Kidney capillary endothelial cell (primary cell): ENCODE measurements around the gene PRUNE2.

Experiments used
- DNase-seq: peaks from one replicate; pipeline ENCODE4 v3.0.0-alpha.2; 2018; ENCODE audit warnings: low spot score

PRUNE2 gene

GRCh38 chr9:76620581-76620980 lies 285.3 kb downstream of the PRUNE2 start:
- DNase-seq = no peak

GRCh38 chr9:76619640-76620039 lies 286.3 kb downstream of the PRUNE2 start:
- no peak for DNase-seq

DNA sequence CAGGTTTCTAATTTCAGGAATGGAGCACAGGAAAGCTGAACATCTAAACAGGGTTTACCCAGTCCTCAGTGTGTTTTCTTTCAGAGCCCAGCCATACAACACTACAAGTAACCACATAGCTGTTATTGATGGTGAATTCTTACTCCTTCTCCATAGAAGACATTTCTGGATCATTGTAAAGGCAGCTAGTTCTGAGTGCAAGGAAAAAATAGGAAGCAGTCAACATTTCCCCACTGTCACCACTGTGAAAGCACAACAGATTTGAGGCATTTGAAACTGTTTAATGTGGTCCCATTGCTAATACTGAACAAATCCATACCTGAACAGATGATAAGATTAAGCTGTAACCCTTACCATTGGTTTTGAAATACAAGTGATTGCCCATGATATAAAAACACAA lies 286.7 kb downstream of the PRUNE2 start:
- no peak for DNase-seq

DNA sequence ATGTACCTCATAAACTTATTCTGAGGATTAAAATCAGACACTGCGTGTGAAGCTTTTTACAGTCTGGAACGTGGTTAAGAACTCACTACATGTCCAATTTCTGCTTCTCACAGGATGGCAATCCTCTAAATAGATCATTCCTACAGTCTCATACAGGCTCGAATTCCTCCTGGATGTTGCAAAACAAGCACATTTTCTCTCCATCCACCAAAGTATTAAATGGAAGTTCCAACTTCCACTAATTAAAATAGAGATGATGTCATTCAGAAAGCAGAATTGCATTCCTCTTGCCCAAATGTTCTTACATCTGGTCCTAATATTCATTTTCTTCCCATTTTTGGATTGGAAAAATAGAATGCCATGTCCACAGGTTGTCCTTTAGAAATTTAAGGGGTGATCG lies 287.2 kb downstream of the PRUNE2 start:
- no peak for DNase-seq

GRCh38 chr9:76617497-76618175 lies 288.3 kb downstream of the PRUNE2 start:
- no peak for DNase-seq

GRCh38 chr9:76616780-76617179 lies 289.1 kb downstream of the PRUNE2 start:
- no peak for DNase-seq

- DNase-seq = no peak
Observed at GRCh38 chr9:76615177-76615603, 290.7 kb downstream of the PRUNE2 start.

GRCh38 chr9:76613974-76614373 lies 291.9 kb downstream of the PRUNE2 start:
- no peak for DNase-seq

DNA sequence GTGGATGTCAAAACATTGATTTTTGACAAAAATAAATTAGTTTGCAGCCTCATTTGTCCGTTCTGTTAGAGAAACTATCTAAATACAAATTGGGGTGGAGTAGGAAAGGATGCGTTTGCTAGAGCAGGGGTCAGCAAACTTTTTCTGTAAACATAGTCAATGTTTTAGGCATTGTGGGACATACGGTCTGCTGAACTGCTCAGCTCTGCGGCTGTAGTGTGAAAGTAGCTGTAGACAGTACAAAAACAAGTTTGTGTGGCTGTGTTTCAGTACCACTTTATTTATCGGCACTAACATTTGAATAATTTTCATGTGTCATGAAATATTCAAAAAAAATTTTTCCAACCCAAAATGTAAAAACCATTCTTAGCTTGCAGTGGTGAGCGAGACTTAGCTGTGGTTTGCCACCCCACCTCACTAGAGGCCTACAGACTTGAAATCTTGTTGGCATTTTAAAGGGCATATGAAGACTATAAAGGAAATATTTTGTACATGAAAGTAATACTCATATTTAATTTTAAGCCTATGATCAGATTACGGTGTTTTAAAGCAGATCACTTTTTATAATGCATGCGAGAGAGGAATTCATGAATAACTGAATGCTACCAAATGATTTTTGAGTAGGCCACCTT lies 292.6 kb downstream of the PRUNE2 start:
- no peak for DNase-seq

GRCh38 chr9:76610011-76610352 lies 295.9 kb downstream of the PRUNE2 start:
- DNase-seq = no peak

DNA sequence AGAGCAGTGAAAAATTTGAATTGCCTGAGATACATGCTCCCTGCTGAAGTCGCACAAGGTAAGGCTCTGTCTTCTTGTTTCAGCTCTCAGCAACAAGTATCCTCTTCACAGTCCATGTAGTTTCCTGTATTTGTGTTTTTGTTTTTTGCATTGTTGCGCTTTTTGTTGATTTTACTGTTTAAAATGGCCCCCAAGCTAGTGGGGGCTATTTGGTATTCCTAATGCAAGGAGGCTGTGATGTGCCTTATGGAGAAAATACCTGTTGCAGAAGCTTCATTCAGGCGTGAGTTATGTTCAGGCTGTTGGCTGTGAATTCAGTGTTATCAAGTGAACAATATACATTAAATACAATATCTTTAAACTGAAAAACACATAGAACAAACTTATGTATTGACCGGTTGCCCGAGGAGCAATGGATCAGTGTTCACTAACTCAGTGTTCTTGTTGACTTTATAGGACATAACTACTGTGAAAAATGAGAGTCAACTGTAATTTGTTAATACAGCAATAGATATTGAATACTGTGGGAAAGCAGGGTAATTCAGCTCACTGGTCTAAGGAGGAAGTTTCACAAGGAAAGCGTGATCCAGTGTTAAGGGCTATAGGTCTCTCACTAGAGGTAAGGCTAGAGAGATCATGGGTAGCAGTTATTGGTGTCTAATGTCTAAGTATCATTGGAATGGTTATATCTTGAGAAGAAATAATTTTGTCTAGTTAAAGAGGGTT lies 296.5 kb downstream of the PRUNE2 start:
- DNase-seq = no peak

DNA sequence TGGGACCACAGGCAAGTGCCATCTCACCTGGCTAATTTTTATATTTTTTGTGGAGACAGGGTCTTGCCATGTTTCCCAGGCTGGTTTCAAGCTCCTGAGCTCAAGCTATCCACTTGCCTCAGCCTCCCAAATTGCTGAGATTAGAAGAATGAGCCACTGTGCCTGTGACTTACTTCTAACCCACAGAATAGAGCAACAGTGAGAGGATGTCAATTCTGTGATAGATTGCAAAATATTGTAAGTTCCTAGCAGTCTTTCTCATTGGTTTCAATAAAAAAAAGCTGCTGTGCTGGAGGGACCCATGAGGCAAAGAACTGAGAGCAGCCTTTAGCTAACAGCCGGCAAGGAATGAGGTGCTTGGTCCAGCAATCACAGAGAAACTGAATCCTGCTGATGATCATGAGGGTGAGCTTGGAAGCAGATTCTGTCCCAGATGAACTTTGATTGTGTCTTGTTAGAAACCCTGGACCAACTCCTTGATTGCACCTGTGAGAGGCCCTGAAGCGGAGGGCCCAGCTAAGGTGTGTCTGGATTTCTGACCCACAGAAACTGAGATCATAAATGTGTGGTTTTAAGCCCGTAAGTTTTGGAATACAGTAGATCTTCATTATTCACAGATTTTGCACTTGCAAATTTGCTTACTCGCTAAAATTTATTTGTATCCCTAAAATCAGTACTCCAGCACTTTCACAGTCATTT lies 297.2 kb downstream of the PRUNE2 start:
- DNase-seq = no peak

DNA sequence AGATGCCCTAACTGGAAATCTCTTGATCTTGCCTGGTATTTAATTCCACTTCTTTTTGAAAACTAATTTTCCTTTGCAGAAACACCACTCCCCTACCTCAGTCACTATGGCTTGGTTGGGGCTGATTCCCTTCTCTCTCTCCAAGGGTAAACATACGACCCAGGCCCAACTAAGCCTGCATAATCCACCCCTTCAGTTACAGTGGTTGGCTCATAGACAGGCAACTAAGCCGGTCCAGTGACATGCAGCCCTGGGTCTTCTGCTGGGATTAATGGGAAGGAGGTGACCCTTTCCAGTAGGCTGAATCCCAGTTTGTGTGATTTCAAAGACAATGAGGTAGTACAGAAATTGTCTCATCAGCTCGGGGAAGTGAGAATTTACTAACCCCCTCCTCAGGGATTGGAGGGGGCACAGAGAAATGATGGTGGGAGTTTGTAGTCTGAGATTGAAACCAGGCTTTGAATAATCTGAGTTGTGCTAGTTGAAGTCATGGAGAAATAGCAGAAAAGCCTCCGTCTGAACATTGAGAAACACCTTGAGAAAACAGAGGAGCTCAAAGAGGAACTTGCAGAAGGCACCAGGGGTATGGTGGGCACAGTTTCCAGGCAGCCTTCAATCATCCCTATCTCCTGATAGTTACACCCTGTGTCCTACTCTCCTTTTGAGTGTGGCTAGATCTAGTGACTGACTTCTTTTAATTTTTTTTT lies 298.0 kb downstream of the PRUNE2 start:
- DNase-seq = no peak

DNA sequence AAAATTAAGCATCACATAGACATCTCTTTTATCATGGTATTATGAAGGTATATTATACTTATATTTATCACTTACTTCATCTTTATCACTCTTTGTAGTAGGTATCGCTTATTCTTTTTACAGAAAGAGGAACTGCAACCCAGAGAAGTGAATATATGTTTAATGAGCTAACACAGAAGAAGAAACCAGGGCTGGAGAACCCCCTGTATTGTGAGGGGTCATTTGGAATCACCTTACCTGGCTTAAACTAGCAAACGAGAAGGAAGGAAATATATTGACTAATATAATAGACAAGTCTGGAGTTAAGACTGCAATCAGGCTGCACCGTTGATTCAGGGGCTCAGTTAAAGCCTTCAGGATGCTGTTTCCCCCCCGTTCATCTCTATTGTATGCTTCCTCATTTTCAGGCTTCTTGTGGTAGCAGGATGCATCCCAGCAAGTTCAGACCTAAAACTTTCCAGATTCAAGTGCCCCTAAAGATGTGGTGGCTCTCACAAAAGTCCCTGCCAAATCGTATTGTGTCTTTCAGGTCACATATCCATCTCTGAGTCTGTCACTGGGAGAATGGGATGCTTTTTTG lies 300.5 kb downstream of the PRUNE2 start:
- DNase-seq = no peak

DNA sequence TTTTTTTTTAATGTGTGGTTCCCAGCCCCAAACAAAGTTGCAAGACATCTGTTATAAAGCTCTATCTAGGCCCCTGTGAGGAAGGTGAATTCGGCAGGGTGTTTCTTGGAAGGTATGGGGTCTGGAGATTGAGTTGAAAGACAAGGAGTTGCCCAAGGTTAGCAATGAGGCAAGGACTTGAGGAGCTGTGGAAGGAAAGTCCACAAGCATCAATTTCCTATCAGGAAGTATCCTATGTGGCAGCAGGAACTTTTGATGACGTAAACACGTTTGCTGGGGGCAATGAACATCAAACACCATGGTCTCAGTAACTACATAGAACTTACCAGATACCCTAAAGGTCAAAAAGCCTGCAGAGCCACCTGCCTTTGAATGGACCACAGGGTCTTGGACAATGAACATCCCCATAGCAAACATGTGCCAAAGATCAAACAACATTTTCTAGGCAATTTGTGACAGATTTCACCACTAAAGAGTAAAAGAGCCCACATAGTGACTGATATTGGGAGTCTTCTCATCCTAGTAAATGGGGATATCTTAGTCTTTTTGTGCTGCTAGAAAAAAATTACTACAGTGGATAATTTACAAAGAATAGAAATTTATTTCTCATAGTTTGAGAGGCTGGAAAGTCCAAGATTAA lies 301.9 kb downstream of the PRUNE2 start:
- DNase-seq = no peak

GRCh38 chr9:76603448-76603895 lies 302.4 kb downstream of the PRUNE2 start:
- no peak for DNase-seq

GRCh38 chr9:76602199-76602598 lies 303.7 kb downstream of the PRUNE2 start:
- DNase-seq = no peak

DNA sequence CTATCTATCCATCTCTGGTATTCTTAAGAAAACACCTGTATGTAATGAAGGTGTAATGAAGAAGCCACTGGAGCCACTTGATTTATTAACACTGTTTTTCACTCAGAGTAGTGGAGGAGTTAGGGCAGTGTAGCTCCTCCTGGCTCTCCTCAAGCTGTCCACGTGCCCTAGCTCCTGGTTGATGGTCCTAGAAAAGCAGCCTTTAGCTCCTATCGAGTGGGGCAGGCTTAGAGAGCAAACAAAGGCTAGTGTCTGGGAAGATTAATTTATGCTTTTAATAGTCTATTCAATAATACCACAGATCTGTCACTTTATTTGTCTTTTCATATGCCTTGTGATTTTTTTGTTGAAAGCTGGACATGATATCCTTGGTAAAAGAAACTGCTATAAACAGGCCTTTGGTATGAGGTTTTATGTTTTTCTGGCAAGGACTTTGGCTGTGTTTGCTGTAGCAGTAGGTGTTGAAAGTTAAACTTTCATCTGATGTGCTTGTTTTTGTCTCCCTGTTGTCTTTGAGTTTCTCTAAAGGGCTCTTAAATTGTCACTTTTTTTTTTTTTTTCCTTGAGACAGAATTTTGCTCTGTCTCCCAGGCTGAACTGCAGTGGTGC lies 305.8 kb downstream of the PRUNE2 start:
- DNase-seq = no peak

DNA sequence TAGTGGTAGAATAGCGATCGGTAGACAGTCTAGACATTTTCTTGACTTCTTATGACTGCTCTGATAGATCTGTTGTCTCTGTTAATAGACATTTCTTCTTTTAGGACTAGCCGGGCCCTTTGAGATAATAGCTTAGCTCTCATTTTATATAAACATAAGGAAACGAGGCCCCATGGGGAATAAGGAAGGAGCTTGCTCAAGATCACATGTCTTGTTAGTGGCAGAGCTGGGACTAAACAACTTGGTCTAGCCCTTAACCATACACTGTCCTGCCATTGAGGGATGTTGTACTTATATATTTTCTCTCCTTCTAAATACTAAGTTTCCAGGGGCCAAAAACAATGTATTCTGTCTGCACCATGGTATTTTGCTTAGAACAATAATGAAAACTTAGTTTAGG lies 306.9 kb downstream of the PRUNE2 start:
- DNase-seq = no peak

DNA sequence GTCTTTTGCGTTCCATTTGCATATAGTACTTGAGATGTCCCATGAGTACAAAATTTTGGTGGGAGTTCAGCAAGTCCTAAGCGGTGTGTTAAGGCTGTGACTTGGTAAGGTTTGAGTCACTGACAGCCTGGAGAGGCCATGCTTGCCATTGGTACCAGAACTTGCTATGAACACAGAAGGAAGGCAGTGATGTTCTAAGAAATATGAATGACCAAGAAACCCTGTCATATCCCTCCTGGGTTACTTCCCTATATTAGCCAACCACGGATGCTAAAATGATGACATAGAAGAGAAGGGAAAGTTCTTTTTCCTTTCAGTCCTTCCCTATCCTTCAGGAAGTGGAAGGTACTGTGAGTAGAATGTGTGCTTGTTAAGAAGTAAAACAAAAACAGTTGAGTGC lies 310.3 kb downstream of the PRUNE2 start:
- no peak for DNase-seq
